Kidney epithelial cell (primary cell): ENCODE results near the gene PI16. TPM values are rescaled to one million over a fixed set of nuclear protein-coding genes. Genes with fewer than 3 reads are reported as not detected.
"Not testable (repeated sequence)": the region's sequence is repeated elsewhere in the genome, so short reads cannot be mapped to it uniquely, and the experiment has no call there.

ENCODE experiments used
- DNase-seq: peaks from one replicate; pipeline ENCODE4 v3.0.0-alpha.2; 2010; ENCODE audit warnings: low read depth
- H3K27me3 ChIP-seq: 2 replicates; pipeline ENCODE4 v1.6.0; 2011; ENCODE audit warnings: low read length; ENCODE audit not compliant: control insufficient read depth, insufficient read depth
- H3K36me3 ChIP-seq: 2 replicates; pipeline ENCODE4 v1.5.1; 2011; ENCODE audit warnings: low read length; ENCODE audit not compliant: control insufficient read depth, insufficient read depth
- H3K4me3 ChIP-seq: 2 replicates; pipeline ENCODE4 v1.5.1; 2011; ENCODE audit warnings: low read depth, mild to moderate bottlenecking, control low read depth, low read length
- CTCF ChIP-seq: IDR thresholded peaks from 2 replicates; pipeline ENCODE4 v1.5.1; 2011; ENCODE audit warnings: mild to moderate bottlenecking, moderate library complexity, low read length, control low read depth, inconsistent platforms; ENCODE audit not compliant: insufficient read depth, poor library complexity, severe bottlenecking
- total RNA-seq: library from RNA; depleted of rRNA; stranded (reverse); fragments of >200 nt; gene quantifications from 2 replicates; pipeline ENCODE4 v1.2.3, GENCODE V29; 2015

The PI16 gene
- total RNA-seq, 1 donor from 2014 or later: not detected

- H3K4me3 ChIP-seq: no peak overlapping the region
- no peaks in the 10 kb centered on the region for H3K27me3 ChIP-seq
- no peak for DNase-seq
- no peaks in the 10 kb centered on the region for H3K36me3 ChIP-seq
- TF ChIP-seq CTCF: no peak
Observed at GRCh38 chr6:36947570-36948351, 6.8 kb upstream of the PI16 start.

GRCh38 chr6:36949076-36949475 is 5.5 kb upstream of the PI16 start:
- not testable (repeated sequence) for H3K27me3 ChIP-seq, H3K4me3 ChIP-seq, DNase-seq

GRCh38 chr6:36949636-36950035 is 4.9 kb upstream of the PI16 start:
- no peak overlapping the region for H3K4me3 ChIP-seq
- no peak for DNase-seq
- H3K27me3 ChIP-seq: no peaks in the 10 kb centered on the region
- no peaks in the 10 kb centered on the region for H3K36me3 ChIP-seq
- TF ChIP-seq CTCF: no peak

More at GRCh38 chr6:36949076-36949475, 5.5 kb upstream of the PI16 start:
- not testable (repeated sequence) for H3K36me3 ChIP-seq

GRCh38 chr6:36953931-36954261 is 642 bp upstream of the PI16 start:
- TF ChIP-seq CTCF: no peak
- no peak for DNase-seq
- Histone ChIP-seq H3K27me3 (no peaks in the 10 kb centered on the region), H3K4me3 (no peak overlapping the region), H3K36me3 (no peaks in the 10 kb centered on the region)

GRCh38 chr6:36955136-36955535 is 598 bp downstream of the PI16 start:
- no peak for DNase-seq
- no peak for TF ChIP-seq CTCF
- no peaks in the 10 kb centered on the region for H3K36me3 ChIP-seq
- no peak overlapping the region for H3K4me3 ChIP-seq
- H3K27me3 ChIP-seq: no peaks in the 10 kb centered on the region

- Histone ChIP-seq H3K27me3 (no peaks in the 10 kb centered on the region), H3K4me3 (no peak overlapping the region), H3K36me3 (no peaks in the 10 kb centered on the region)
- TF ChIP-seq CTCF: no peak
- no peak for DNase-seq
Observed at GRCh38 chr6:36955671-36956445, 1.3 kb downstream of the PI16 start.
